Central memory CD4-positive, alpha-beta T cell (primary cell): ENCODE results near the gene AMOTL2.

Experiments
- DNase-seq: peaks from one replicate; pipeline ENCODE4 v3.0.0; 2022

The AMOTL2 gene

GRCh38 chr3:134350861-134351311, 23.4 kb downstream of the AMOTL2 start:
- DNase-seq = no peak

- no peak for DNase-seq
These were observed 24.0 kb downstream of the AMOTL2 start for GRCh38 chr3:134350266-134350665.

GRCh38 chr3:134348524-134348923, 25.7 kb downstream of the AMOTL2 start:
- no peak for DNase-seq

DNA sequence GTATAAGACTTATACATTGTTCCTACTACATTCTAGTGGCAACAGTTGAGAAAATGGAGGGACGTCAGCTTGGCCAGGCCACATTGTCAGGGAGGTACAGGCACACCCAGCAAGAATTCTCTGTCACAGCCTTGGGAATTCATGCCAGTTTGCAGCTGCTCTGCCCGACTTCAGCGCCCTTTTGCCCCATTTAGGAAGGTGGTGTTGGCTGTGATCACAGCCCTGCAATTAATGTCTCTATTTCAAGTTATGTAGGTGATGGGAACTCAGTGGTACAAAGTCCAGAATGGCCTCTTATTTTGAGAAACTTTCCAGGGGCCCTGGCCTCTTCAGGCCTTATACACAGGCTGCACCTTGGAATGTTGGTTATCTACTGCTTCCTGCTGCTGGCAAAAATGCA, 26.7 kb downstream of the AMOTL2 start:
- DNase-seq = no peak

- no peak for DNase-seq
These were observed 27.5 kb downstream of the AMOTL2 start for GRCh38 chr3:134346744-134347143.

DNA sequence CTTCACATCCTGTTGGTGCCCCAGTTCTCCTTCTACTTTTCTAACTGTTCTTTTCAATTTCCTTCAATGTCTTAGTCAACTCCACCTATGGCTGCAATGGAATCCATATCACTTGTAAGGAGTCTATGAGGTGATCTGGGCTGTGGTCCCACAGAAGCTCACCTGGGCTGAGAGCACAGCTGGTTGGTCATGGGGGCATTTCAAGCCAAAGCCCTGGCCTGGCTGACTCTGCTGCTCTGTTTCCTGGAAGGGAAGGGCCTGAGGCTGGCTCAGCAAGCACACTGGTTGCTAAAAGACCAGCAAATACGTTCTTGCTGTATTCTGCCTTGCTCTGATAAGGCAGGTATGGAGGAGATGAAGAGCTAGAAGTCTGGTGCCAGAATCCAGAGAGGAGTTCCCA, 29.0 kb downstream of the AMOTL2 start:
- no peak for DNase-seq

GRCh38 chr3:134344560-134344959, 29.7 kb downstream of the AMOTL2 start:
- DNase-seq = no peak

DNA sequence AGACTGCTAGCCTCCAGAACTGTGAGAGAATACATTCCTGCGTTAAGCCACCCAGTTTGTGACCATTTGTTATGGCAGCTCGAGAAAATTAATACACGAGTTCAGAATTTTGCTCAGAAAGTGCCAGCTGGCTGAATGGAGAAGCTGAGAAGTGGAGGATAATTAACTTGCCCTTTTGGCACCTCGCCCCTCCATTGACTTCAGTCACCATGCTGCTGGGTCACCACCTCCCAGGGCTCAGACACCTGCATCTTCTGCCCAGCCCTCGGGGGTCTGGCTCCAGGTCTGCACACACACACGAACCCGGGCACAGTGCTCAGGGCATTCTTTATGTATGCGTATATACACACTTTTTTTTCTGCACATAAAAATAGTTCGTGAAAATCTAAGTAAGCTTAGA, 32.0 kb downstream of the AMOTL2 start:
- DNase-seq = no peak

DNA sequence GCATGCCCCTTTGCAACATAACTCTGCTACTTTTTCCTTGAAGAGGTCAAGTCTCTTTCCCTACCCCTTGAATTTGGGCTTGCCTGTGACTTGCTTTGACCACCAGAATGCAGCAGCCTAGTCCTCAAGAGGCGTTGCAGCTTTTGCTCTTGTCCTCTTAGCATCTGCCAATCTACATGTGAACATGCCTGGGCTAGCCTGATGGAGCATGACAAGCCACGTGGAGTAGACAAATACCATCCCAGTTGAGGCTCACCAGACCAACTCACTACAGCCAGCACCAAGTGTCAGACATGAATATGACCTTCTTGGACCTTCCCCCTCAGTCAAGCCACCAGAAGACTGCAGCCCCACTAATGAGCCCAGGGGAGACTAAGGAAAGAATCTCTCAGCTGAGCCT, 32.9 kb downstream of the AMOTL2 start:
- DNase-seq = no peak

DNA sequence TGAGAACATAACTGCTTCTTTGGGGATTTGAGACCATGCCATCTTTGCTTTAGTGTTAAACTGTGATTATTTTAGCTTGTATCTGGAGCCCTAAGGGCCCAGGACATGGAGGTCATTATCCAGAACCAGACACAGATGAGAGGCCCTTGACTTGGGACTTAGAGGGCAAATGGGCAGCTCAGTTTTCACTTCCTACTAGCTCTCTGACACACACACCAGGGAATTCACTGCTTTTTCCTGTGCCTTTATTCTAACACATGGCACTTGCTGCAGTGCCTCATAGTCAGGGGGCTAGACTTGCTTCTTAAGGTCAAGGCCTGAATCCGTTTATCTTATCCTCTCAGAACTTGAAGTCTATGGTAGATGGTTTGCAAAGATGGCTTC, 33.3 kb downstream of the AMOTL2 start:
- DNase-seq = no peak

- DNase-seq = no peak
These were observed 33.8 kb downstream of the AMOTL2 start for GRCh38 chr3:134340362-134340981.

DNA sequence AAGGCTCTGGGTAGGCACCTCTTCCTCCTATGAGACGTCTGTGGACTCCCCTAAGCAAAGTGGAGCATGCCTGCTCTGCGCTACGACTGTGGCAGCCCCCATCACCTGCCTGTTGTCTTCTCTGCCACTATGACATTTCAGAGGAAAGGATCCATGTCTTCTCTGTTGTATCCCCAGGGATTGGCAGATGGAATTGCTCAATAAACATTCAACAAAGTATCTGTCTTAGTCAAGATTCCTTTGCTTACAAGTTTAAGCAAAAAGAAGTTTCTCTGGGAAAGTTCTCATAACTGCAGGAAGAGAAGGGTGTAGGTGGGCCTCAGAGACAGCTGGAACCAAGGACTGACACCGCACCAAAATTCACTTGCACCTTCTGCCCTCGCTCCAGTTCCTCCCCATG, 34.3 kb downstream of the AMOTL2 start:
- DNase-seq = no peak

DNA sequence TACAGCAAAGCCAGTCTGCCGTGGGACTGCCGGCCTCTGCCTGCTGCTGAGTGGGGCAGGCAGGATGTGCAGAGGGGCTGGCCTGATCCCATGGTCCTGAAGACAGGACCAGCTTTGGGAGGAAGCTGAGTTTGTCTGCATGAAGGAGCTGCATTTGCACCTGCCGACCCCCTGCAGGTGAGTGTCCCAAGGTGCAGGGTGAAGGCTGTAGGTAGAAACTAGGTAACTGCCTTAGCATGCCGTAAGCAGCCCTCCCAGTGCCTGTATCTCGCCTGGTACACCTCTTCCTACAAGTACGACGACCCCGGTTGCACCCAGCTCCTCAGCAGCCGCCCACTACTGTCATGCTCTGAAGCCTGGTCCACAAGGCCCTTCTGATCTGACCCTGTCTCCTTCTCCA, 34.9 kb downstream of the AMOTL2 start:
- DNase-seq = no peak

DNA sequence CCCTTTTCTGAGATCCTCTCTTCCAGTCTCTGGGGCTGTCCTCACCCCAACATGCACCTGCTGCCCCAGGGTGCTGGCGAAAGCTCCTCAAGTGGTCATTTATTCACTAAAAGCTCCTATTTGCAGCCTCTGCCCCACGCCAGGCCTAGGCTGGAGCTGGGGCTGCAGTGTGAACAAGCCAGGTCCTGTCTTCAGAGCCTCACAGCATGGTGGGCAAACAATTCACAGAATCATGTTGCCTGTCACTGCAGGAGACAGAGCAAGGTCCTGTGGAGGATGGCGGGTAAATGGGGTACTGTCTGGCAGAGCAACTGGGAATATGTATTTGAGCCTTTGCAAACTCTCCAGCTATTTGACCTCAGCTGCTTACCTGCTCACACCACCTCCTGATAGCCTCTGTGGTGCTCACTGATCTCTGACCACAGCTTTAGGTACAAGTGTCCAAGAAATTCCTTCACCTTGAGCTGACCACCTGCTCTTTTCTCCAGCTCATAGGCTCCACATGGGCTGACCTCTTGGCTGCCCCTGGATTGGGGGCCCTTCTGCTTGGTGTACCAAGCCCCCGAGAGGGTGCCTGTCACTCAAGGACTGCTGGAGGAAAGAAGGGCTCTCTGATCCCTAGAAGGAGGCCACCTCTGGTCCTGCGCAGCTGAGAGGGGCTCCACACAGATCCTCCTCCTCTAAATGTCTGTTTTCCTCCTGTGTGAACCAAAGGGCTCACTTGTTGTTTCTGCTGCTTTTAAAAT, 35.6 kb downstream of the AMOTL2 start:
- DNase-seq = no peak

DNA sequence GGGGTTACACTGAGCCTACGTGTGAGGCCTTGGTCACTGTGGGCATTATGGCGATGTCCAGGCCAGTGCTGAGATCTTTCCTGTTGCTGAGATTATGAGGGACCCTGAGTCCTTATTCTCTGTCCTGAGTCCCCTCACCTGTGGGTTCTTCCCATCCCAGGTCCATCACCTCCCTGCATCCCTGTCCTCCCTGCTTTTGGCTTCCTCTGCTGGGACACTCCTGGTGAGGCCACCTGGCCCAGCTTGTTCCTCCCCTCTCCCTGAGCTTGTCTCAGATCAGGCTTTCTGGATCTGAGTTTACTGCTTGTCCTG, 36.1 kb downstream of the AMOTL2 start:
- no peak for DNase-seq

DNA sequence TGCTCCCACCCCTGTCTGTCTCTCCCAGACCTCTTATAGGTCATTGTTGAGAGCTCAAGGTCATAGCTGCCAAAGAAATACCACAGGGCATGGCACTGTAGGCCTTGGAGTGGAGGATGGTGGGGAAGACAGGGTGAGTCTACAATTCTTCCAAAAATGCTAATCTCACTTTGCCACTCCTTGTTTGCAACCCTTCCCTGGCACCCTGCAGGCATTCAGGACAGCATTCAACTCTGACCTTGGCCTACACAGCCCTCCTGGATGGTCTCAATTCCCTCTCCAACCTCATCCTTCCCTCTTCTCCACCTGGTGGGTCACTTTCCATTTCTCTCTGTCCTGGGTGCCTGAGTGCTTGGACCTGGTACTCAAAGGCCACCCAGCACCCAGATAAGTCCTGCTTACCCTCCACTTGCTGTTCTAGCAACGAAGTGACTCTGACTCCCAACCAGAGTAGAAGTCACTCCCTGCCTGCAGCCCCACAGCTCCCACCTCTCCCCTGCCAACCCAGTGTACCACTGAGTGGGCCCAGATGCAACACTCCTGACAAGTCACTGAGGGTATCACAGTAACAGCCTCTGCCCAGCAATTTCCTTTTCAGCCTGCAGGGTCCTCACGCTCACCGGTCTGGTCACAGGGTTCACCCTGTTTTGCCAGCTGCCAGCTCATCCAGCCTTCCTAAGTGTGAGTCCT, 36.6 kb downstream of the AMOTL2 start:
- no peak for DNase-seq

DNA sequence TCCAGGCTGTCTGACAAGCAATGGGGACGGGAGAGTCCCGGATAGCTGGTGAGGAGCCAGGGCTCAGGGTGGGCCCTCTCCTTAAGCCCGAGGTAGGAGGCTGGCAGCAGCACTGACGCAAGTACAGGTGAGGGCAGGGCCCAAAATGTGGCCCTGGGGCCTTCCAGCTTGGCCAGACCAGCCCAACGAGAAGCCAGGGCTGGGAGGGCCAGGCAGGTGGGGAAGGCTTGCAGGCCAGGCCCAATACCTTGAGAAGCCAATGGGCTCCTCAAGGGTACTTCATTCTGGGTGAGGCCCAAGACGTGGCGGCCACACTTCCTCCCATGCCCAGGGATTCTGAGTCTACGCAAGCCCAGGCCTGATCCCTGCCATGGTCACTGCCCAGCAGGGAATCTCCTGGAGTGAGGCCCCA, 37.2 kb downstream of the AMOTL2 start:
- no peak for DNase-seq

DNA sequence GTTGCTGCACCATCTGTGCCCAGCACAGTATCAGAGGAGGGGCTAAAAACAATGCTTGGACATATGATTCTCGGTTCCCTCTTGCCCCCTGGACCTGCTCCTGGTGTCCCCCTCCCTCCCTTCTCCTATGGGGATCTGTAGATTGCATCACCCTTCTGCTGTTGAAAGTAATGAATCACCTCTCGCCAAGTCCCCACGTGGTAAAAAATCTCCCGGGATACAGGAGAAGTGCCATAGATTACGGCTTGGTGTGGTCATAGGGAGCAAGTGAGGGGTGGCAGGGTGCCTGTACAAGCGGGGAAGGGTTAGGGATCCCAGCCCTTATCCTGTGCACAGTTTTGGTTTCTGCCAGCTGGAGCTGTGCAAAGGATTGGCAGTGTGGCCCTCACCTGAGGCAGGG, 37.7 kb downstream of the AMOTL2 start:
- no peak for DNase-seq

DNA sequence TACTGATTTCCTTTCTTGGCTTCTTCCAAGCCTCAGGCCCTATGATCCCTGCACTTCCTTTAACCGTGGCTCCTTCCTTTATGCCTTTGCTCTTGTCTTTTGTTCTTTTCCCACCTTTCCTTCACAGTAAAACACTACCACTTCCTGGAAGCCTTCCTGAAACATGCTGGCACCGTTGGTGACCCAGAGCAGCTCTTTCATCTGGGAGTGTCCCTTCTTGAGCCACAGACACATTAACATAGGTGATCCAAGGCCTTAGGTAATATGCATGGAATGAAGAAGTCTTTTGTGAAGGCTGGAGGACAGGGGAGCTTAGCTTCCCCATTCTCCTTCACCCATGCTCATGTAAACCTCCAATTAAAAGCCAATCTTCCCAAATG, 39.4 kb downstream of the AMOTL2 start:
- DNase-seq = no peak

DNA sequence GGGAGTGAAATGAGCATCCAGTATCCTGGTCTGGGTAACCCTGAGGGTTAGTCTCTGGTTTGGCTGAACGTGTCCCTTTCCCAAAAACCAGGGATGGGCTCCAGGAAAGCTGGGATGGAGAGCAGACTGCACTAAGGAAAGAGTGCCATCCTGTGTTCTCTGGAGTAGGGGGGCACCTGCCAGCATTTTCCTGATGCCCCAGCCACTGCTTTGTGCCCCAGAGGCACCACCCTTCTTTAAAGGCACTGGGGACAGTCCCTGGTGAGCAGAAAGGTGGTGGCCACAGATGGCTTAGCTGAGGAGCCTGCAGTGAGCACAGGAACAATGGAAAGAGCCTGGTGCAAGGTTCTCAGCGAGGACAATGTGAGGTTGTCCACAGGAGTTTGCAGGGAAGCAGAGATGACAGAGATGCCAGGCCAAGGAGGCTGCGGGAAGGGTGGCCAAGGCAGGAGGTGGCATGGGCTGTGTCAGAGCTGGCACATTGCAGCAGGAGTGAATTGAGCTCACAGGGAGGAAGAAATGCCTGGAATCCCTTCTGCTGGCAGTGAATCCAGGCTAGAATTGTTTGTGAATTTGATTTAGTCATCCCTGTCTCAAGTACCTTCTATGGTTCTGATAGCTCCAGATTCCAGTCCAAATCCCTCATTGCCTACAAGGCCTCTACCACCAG, 39.9 kb downstream of the AMOTL2 start:
- no peak for DNase-seq

- no peak for DNase-seq
These were observed 40.6 kb downstream of the AMOTL2 start for GRCh38 chr3:134333522-134334181.

DNA sequence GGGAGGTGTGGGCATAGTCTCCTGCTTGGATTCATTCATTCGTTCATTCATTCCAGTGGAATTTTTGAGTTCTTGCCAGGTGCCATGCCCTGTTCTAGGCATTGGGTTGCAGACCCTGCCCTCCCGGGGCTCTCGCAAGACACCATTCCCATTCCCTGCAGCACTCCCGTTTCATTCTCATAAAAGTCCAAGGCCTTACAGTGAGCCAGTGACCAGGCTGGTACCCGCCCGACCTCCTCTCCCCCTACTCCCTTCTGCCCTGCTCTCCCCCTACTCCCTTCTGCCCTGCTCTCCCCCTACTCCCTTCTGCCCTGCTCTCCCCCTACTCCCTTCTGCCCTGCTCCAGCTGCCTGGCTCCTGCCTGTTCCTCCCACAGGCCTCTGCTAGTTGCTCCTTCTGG, 41.9 kb downstream of the AMOTL2 start:
- no peak for DNase-seq

DNA sequence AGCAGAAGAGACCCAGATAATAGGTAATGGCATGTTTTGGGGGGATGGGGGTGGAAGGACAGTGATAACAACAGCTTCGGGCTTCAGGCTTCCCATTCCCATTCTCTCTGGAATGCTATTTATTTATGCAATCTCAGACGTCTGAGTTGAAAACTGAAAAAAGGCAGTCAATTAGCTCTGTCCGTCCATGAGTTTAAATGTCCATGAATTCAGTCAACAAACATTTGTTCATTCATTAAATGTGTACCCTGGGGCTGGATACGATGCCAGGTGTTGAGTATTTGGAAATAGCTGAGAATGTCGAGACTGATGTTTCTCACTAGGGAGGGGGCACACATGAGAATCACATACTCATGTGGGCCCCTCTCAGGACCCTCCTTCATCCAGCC, 42.4 kb downstream of the AMOTL2 start:
- DNase-seq = no peak
